Measurements from ENCODE around the gene FNTB. TPM values are rescaled to one million over a fixed set of nuclear protein-coding genes. Genes with fewer than 3 reads are reported as not detected.

FNTB gene
- total and polyA plus RNA-seq, 3 experiments from 2014 or later, result 8.3 to 14.8 (median 14.3) TPM

DNA sequence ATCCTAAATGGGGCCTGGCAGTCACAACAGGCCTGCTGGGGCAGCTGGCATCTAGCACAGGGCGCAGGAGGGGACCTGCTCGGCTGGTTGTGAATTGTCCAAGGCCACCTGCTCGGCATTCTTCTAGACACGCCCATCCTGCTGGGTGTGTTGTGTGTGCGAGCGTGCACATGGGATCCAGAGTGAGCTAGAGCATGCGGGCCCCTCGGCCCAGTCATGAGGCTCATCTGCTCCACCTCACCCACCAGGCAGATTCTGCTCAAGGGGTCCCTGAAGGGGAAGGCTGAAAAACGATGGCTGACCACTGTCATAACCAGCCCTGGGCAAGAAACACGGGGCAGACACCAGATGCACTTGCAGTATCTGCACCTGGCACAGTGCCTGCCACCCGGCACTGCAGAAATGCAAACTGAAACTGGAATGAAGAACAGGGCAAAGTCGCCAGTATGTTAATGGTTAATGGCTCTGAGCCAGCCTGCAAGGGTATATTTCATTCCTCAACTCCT lies 83.8 kb downstream of the FNTB start:
- CTCF ChIA-PET, result no interaction called here
- no peaks in the 10 kb centered on the region for H3K4me1 ChIP-seq (ENCODE audit: insufficient read depth, low read length)
- H3K4me3 ChIP-seq (ENCODE audit: low read length), result no peak overlapping the region
- peaks cover 11% of the 10 kb centered on the region for H3K36me3 ChIP-seq (ENCODE audit: insufficient read depth, low read length)
- H3K9me3 ChIP-seq (ENCODE audit: low read length), result no peaks in the 10 kb centered on the region
- POLR2A ChIA-PET, result no interaction called here
- Mint-ChIP-seq H3K4me3 (no peak overlapping the region), H3K27ac (peak overlapping the region in 1 of 8 donors; percentile 63), H3K27me3 (no peaks in the 10 kb centered on the region), H3K4me1 (peaks cover 13 to 36% (median 19%) of the 10 kb centered on the region in 3 donors), H3K36me3 (peaks cover 9 to 85% (median 16%) of the 10 kb centered on the region in 3 donors), H3K9me3 (no peaks in the 10 kb centered on the region)
- H3K27ac ChIP-seq (ENCODE audit: low read depth, low read length), result no peak overlapping the region
- DNase-seq, result no peak
- no peaks in the 10 kb centered on the region for H3K27me3 ChIP-seq (ENCODE audit: insufficient read depth, low read length, poor library complexity, severe bottlenecking)

DNA sequence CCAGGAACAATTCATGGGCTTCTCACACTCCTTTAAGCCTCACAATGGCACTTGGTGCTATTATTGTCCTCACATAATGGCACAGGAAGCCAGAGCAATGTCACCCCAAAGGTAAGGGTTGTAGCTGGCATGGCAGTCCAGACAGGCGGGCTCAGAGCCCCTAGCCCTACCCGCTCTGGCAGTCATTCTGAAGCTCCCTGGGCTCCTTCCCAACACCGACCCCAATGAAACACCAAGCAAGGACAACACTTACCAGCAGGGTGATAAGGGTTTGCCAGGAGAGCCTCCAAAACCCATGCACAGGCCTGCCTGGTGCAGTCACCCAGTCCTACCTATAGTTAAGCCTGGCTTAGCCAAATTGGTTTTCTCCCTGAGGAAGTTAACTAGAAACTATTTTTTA lies 84.8 kb downstream of the FNTB start:
- ChIA-PET POLR2A (no interaction called here), CTCF (no interaction called here)
- Histone ChIP-seq H3K9me3 (ENCODE audit: low read length) (no peaks in the 10 kb centered on the region), H3K4me3 (ENCODE audit: low read length) (no peak overlapping the region), H3K27me3 (ENCODE audit: insufficient read depth, low read length, poor library complexity, severe bottlenecking) (no peaks in the 10 kb centered on the region), H3K27ac (ENCODE audit: low read depth, low read length) (no peak overlapping the region), H3K36me3 (ENCODE audit: insufficient read depth, low read length) (peaks cover 19% of the 10 kb centered on the region), H3K4me1 (ENCODE audit: insufficient read depth, low read length) (no peaks in the 10 kb centered on the region)
- Mint-ChIP-seq H3K27ac (peak overlapping the region in 2 of 8 donors; percentile 32 to 47), H3K9me3 (no peaks in the 10 kb centered on the region), H3K36me3 (peaks cover 11 to 85% (median 11%) of the 10 kb centered on the region in 3 donors), H3K4me3 (no peak overlapping the region), H3K4me1 (peaks cover 13 to 39% (median 22%) of the 10 kb centered on the region in 3 donors), H3K27me3 (no peaks in the 10 kb centered on the region)
- no peak for DNase-seq

DNA sequence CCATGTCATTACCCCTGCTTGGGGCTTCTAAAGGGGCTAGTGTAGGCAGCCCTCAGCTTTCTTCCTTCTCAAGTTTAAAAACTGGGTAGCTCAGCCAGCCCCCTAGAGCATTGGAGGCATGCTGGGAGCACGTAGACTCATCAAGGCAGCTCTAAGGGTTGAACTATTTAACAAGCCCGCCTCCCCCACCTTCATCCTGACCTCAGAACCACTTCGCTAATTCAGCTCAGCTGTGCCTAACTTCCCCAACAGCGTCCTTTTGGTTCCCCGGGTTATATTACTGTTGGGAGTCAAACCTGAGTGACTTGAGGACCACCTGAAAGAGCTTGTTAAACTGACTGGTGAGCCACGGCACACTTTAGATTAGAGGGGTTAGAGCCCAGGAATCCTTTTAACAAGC lies 85.6 kb downstream of the FNTB start:
- Histone ChIP-seq H3K36me3 (ENCODE audit: insufficient read depth, low read length) (peaks cover 24% of the 10 kb centered on the region), H3K4me3 (ENCODE audit: low read length) (no peak overlapping the region), H3K27ac (ENCODE audit: low read depth, low read length) (no peak overlapping the region), H3K4me1 (ENCODE audit: insufficient read depth, low read length) (no peaks in the 10 kb centered on the region), H3K27me3 (ENCODE audit: insufficient read depth, low read length, poor library complexity, severe bottlenecking) (no peaks in the 10 kb centered on the region), H3K9me3 (ENCODE audit: low read length) (no peaks in the 10 kb centered on the region)
- CTCF ChIA-PET, result no interaction called here
- peaks cover 9 to 89% (median 15%) of the 10 kb centered on the region in 3 donors for H3K36me3 Mint-ChIP-seq
- no peak overlapping the region for H3K4me3 Mint-ChIP-seq
- POLR2A ChIA-PET, result no interaction called here
- peak overlapping the region in 2 of 8 donors; percentile 26 to 55 for H3K27ac Mint-ChIP-seq
- peaks cover 13 to 39% (median 22%) of the 10 kb centered on the region in 3 donors for H3K4me1 Mint-ChIP-seq
- no peaks in the 10 kb centered on the region for H3K27me3 Mint-ChIP-seq
- no peaks in the 10 kb centered on the region for H3K9me3 Mint-ChIP-seq
- DNase-seq, result no peak

DNA sequence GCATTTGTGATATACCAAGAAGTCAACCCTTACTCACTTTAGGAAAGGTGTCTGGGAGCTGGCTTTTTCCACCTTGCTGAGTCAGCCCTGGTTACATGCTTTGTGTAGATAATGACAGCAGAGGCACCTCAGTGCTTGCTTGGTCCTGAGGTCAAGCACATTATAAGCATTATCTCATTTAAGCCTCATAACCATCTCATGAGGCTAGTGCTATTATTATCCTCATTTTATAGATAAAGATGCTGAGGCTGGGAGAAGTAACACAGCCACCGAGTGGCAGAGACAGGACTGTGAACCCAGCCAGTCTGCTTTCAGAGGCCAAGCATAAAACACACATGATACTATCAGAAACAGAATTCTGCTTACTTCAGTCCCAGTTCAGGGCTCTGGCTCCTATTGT lies 86.2 kb downstream of the FNTB start:
- H3K27ac Mint-ChIP-seq, result peak overlapping the region in 3 of 8 donors; percentile 29 to 79 (median 43)

DNA sequence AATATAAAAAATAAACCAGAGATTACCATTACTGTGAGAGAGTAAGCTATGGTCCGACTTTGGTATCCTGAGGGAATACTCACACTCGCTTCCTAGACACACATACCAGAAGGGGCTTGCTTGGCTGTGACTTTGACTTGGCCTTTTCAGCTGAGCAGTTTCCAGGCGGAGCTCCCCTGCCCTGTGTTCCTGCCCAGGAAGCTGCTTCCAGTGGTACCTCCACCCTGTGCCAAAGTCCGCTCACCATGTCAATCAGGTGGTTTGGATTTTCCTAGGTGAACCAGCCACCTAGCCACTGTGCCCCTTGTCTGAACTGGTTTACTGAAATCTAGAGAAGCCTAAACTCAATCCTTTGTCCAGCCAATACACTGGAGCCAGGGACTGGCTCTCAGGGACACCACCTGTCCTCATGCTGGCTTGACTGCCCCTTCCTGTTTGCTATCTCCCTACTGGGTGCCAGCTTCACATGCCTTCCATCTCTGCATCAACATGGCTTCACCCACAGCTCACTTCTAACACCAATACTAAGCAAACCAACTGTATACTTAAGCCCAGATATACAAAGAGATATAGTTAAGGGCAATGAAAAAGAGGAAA lies 87.0 kb downstream of the FNTB start:
- Histone ChIP-seq H3K9me3 (ENCODE audit: low read length) (no peaks in the 10 kb centered on the region), H3K36me3 (ENCODE audit: insufficient read depth, low read length) (peaks cover 29% of the 10 kb centered on the region), H3K4me1 (ENCODE audit: insufficient read depth, low read length) (no peaks in the 10 kb centered on the region), H3K4me3 (ENCODE audit: low read length) (no peak overlapping the region), H3K27me3 (ENCODE audit: insufficient read depth, low read length, poor library complexity, severe bottlenecking) (no peaks in the 10 kb centered on the region), H3K27ac (ENCODE audit: low read depth, low read length) (no peak overlapping the region)
- Mint-ChIP-seq H3K9me3 (no peaks in the 10 kb centered on the region), H3K36me3 (peaks cover 7 to 84% (median 13%) of the 10 kb centered on the region in 3 donors), H3K4me1 (peaks cover 20 to 44% (median 23%) of the 10 kb centered on the region in 3 donors), H3K4me3 (no peak overlapping the region), H3K27ac (peak overlapping the region in 4 of 8 donors; percentile 7 to 54 (median 42)), H3K27me3 (no peaks in the 10 kb centered on the region)
- no peak for DNase-seq
- ChIA-PET POLR2A (no interaction called here), CTCF (no interaction called here)

More for the DNA sequence above, 86.2 kb downstream of the FNTB start:
- Histone ChIP-seq H3K27me3 (ENCODE audit: insufficient read depth, low read length, poor library complexity, severe bottlenecking) (no peaks in the 10 kb centered on the region), H3K27ac (ENCODE audit: low read depth, low read length) (no peak overlapping the region), H3K4me1 (ENCODE audit: insufficient read depth, low read length) (no peaks in the 10 kb centered on the region), H3K36me3 (ENCODE audit: insufficient read depth, low read length) (peaks cover 29% of the 10 kb centered on the region), H3K9me3 (ENCODE audit: low read length) (no peaks in the 10 kb centered on the region), H3K4me3 (ENCODE audit: low read length) (no peak overlapping the region)
- POLR2A ChIA-PET, result no interaction called here
- Mint-ChIP-seq H3K4me3 (no peak overlapping the region), H3K4me1 (peaks cover 20 to 44% (median 23%) of the 10 kb centered on the region in 3 donors), H3K36me3 (peaks cover 7 to 89% (median 15%) of the 10 kb centered on the region in 3 donors), H3K27me3 (no peaks in the 10 kb centered on the region), H3K9me3 (no peaks in the 10 kb centered on the region)
- CTCF ChIA-PET, result no interaction called here
- DNase-seq, result no peak

DNA sequence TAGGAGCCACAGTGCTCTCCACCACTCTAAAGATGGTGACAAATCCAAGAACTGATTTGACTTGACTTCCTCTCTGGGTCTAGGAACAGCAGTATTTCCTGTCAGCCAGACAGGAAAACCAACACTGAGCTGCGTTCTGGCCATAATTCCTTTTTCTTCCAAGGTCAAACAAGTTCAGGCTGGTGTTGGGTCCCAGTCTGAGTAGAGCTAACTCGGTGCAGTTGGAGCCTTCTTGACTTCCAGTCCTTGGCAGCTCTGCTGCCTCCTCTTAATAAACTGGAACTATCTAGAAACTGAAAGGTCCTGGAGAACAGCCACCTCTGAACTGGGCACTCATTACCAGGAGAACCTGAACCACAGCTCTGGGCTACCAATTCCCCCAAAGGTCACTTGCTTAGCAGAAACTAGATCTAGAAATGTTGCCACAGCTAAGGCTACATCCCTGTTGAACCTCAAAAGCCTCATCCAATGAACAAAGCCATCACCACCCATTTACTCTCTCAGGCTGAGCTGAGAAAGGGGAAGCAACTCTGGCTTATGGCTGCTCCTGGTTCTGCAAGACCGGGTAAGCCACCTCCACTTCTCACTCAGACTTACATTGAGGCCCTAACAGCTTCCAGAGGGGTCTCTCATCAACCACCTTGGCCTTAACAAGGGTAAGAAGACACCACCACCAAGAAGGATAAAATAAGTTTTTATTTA lies 87.9 kb downstream of the FNTB start:
- Mint-ChIP-seq H3K27ac (peak overlapping the region in 6 of 8 donors; percentile 19 to 78 (median 60)), H3K4me1 (peaks cover 27 to 52% (median 30%) of the 10 kb centered on the region in 3 donors), H3K27me3 (no peaks in the 10 kb centered on the region), H3K9me3 (no peaks in the 10 kb centered on the region), H3K4me3 (no peak overlapping the region), H3K36me3 (peaks cover 7 to 86% (median 17%) of the 10 kb centered on the region in 3 donors)
- Histone ChIP-seq H3K27me3 (ENCODE audit: insufficient read depth, low read length, poor library complexity, severe bottlenecking) (no peaks in the 10 kb centered on the region), H3K36me3 (ENCODE audit: insufficient read depth, low read length) (peaks cover 29% of the 10 kb centered on the region), H3K27ac (ENCODE audit: low read depth, low read length) (no peak overlapping the region), H3K9me3 (ENCODE audit: low read length) (no peaks in the 10 kb centered on the region), H3K4me3 (ENCODE audit: low read length) (no peak overlapping the region), H3K4me1 (ENCODE audit: insufficient read depth, low read length) (peaks cover 8% of the 10 kb centered on the region)
- ChIA-PET POLR2A (no interaction called here), CTCF (no interaction called here)
- no peak for DNase-seq

DNA sequence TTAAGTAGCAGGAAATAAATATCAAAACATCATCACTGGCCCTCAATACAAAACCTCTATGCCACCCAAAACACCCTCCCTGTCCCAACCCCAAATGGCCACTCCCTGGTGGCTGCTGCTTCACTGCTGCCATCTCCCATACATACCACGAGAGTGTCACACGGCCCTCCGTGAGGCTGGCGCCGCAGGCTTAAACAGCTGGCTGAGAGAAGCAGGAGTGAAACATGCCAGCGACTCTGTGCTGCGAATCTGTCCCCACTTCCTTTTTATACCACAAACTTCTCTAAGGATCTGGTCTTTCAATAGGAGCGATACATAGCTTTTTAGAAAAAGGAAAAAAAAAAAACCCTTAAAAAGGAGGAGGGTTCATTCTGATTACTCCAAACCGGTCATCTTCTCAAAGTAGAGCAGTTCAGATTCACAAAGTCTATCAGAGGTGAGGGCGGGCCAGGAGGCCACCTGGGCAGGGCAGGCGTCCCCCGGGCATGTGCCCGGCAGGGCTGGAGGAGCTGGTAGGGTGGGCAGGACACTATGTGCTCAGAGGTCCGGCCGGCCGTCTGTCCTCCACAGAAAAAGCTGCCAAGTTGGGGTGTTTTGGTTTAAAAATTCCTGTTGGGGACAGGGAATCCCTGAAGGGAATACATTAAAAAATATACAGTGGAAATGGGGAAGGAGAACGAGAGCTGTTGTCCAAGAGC lies 89.1 kb downstream of the FNTB start:
- POLR2A ChIA-PET, result interaction anchor here (0.6 to 0.7 kb wide), 2 partner anchors 130 to 154 kb away, joined by 3 read pairs; no protein-coding TSS in a partner anchor
- H3K36me3 ChIP-seq (ENCODE audit: insufficient read depth, low read length), result peaks cover 33% of the 10 kb centered on the region
- Mint-ChIP-seq H3K4me3 (no peak overlapping the region), H3K9me3 (no peaks in the 10 kb centered on the region), H3K36me3 (peaks cover 7 to 88% (median 24%) of the 10 kb centered on the region in 3 donors), H3K27me3 (no peaks in the 10 kb centered on the region), H3K4me1 (peaks cover 39 to 61% (median 42%) of the 10 kb centered on the region in 3 donors), H3K27ac (no peak overlapping the region)
- H3K4me3 ChIP-seq (ENCODE audit: low read length), result no peak overlapping the region
- H3K27ac ChIP-seq (ENCODE audit: low read depth, low read length), result no peak overlapping the region
- H3K9me3 ChIP-seq (ENCODE audit: low read length), result no peaks in the 10 kb centered on the region
- no peaks in the 10 kb centered on the region for H3K27me3 ChIP-seq (ENCODE audit: insufficient read depth, low read length, poor library complexity, severe bottlenecking)
- CTCF ChIA-PET, result interaction anchor here (2.4 kb wide), 1 partner anchor 22 kb away, joined by 6 read pairs; no protein-coding TSS in a partner anchor
- DNase-seq, result no peak
- peaks cover 20% of the 10 kb centered on the region for H3K4me1 ChIP-seq (ENCODE audit: insufficient read depth, low read length)

Data from CD8-positive, alpha-beta memory T cell (primary cell).